Mammary microvascular endothelial cell (primary cell): ENCODE measurements around the gene CSF1R. TPM values are rescaled to one million over a fixed set of nuclear protein-coding genes. Genes with fewer than 3 reads are reported as not detected.

Experiments used
- total RNA-seq: library from RNA; depleted of rRNA; stranded (reverse); fragments of >200 nt; gene quantifications from 2 replicates; pipeline ENCODE4 v1.2.3, GENCODE V29; 2015

Gene CSF1R
- total RNA-seq = not detected in 2 replicates

DNA sequence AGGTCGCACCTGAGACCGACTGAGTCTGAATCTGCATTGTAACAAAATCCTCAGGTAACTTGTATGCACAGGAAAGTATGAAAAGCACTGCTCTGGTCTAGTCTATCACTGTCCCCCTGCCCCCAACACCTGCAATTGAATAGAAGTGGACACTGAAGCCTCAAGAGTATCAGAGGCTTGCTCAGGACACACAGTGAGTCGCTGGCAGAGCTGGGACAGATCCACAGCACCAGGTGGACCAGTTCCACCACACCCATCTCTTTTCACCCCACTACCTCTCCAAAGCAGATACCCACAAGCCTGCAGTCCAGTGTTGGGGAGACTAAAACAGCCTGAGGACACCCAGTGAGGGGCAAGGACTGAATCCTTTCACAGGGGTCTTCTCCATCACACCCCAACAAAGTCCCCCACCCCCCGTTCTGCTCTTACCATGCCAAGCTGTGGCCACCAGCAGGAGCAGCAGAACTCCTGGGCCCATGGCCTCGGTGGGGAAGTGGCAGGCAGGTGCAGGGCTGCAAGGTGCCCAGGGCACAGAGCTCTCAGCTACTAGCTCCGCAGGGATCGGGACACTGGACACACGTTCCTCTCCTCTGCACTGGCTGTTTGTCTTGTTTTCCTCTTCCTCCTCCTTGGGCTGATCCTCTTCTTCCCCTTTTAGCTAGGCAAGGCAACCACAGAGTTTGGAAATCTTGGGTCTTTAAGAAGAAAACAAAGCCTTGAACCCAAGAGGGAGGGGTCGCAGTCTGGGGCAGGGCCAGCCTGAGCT, at the start of gene CSF1R:
CSF1R (minus strand) TSS at position 605 of the 766 bp plus-strand sequence; CDS start at position 478, 127 bp downstream.

Other genes with a start within 250 kb of the CSF1R start
- 0.05 TPM in 1 of 2 replicates, not detected in the other for gene PDE6A, start 141.8 kb downstream of the CSF1R start, total RNA-seq
- 18.3 and 22.1 TPM in 2 replicates for gene SLC26A2, start 125.8 kb downstream of the CSF1R start, total RNA-seq
- gene TIGD6, start 85.9 kb downstream of the CSF1R start, total RNA-seq = 3.1 and 3.5 TPM in 2 replicates
- gene HMGXB3, start 85.8 kb downstream of the CSF1R start, total RNA-seq = 34.8 and 41.1 TPM in 2 replicates
- gene PDGFRB, start 69.3 kb upstream of the CSF1R start, total RNA-seq = 0.69 and 1.6 TPM in 2 replicates
- not detected in 2 replicates for gene CDX1, start 80.2 kb upstream of the CSF1R start, total RNA-seq
- gene SLC6A7, start 103.5 kb upstream of the CSF1R start, total RNA-seq = not detected in 2 replicates
- gene CAMK2A, start 203.2 kb upstream of the CSF1R start, total RNA-seq = not detected in 2 replicates
- 0.33 and 0.49 TPM in 2 replicates for gene ARSI, start 216.4 kb upstream of the CSF1R start, total RNA-seq